ENCODE data around the gene HTN3. TPM values are rescaled to one million over a fixed set of nuclear protein-coding genes. Genes with fewer than 3 reads are reported as not detected.
"Not testable (repeated sequence)": the region's sequence is repeated elsewhere in the genome, so short reads cannot be mapped to it uniquely, and the experiment has no call there.

Gene HTN3
- not detected for total RNA-seq
- not detected for total RNA-seq (2013)

DNA sequence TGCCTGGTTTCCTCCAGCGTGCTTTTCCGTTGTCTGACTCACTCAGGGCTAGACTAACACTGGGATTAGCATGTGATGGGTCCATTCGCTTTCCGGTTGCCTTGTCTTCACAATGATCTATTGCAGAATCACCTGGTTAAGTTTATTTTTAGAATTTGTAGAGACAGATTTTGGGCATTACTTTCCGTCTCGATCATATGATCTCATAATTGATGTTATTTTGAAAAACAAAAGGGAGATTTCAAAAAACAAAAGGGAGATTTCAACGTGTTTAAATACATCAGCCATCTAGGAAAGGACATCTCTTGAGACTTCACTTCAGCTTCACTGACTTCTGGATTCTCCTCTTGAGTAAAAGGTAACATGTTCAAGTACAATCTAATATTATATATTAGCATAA is at the start of gene HTN3:
TSS of gene HTN3 (plus strand) at position 301 of the 400 bp plus-strand sequence. CDS start 2,282 bp downstream, outside the sequence.
- intact Hi-C loops (cut with micrococcal nuclease); H3K27ac ChIP-seq (ENCODE audit: low read length); H3K4me1 ChIP-seq (ENCODE audit: control insufficient read depth, insufficient read depth, low read length); H3K27me3 Mint-ChIP-seq (ENCODE audit: low read depth in 2 of 2); ATAC-seq; H3K4me3 Mint-ChIP-seq; H3K36me3 ChIP-seq (ENCODE audit: control insufficient read depth, insufficient read depth, low read length); H3K9me3 ChIP-seq (ENCODE audit: control insufficient read depth, insufficient read depth, low read length); H3K4me3 ChIP-seq (ENCODE audit: low read length); H3K27ac Mint-ChIP-seq; DNase-seq; H3K4me1 Mint-ChIP-seq; H3K27me3 ChIP-seq (ENCODE audit: control insufficient read depth, insufficient read depth, low read length); H3K36me3 Mint-ChIP-seq; H3K9me3 Mint-ChIP-seq: not testable (repeated sequence)
- 79% methylated on average over 5 of the region's 7 CpGs for WGBS (ENCODE audit: insufficient coverage)

DNA sequence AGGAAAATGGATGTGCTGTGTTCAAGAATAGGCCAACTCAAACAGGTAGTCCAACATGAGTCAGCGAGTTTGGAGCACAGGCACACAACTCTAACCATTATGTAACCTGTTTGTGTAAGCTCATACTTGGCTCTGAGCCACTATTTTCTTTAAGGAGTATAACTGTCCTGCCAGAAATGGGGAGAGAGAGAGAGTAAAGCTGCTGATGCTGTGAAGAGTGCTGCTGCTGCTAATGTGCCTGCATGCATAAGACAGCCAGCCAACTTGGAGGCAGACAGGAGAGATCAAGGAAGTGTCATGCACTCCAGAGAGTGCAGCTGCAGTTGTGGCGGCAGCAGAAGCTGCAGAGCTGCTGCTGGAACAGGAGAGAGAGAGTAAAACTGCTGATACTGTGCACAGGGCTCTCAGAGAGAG is 44.2 kb upstream of the HTN3 start:
- H3K9me3 Mint-ChIP-seq: peaks cover 0 to 3% of the 10 kb centered on the region in 2 donors
- Histone ChIP-seq H3K27me3 (ENCODE audit: control insufficient read depth, insufficient read depth, low read length) (no peaks in the 10 kb centered on the region), H3K4me1 (ENCODE audit: control insufficient read depth, insufficient read depth, low read length) (no peaks in the 10 kb centered on the region), H3K36me3 (ENCODE audit: control insufficient read depth, insufficient read depth, low read length) (no peaks in the 10 kb centered on the region), H3K9me3 (ENCODE audit: control insufficient read depth, insufficient read depth, low read length) (no peaks in the 10 kb centered on the region), H3K27ac (ENCODE audit: low read length) (no peak overlapping the region), H3K4me3 (ENCODE audit: low read length) (no peak overlapping the region)
- ATAC-seq (no peak), DNase-seq (no peak)
- WGBS (ENCODE audit: insufficient coverage): 81% methylated on average over 2 of the region's 2 CpGs
- TF ChIP-seq, protein P1, sequence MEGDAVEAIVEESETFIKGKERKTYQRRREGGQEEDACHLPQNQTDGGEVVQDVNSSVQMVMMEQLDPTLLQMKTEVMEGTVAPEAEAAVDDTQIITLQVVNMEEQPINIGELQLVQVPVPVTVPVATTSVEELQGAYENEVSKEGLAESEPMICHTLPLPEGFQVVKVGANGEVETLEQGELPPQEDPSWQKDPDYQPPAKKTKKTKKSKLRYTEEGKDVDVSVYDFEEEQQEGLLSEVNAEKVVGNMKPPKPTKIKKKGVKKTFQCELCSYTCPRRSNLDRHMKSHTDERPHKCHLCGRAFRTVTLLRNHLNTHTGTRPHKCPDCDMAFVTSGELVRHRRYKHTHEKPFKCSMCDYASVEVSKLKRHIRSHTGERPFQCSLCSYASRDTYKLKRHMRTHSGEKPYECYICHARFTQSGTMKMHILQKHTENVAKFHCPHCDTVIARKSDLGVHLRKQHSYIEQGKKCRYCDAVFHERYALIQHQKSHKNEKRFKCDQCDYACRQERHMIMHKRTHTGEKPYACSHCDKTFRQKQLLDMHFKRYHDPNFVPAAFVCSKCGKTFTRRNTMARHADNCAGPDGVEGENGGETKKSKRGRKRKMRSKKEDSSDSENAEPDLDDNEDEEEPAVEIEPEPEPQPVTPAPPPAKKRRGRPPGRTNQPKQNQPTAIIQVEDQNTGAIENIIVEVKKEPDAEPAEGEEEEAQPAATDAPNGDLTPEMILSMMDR (IDR thresholded peaks at IDR 0.05): no peak
- intact Hi-C loops (cut with micrococcal nuclease): no loop called here
- no peak overlapping the region for H3K27ac Mint-ChIP-seq
- H3K4me1 Mint-ChIP-seq: no peaks in the 10 kb centered on the region
- no peaks in the 10 kb centered on the region for H3K27me3 Mint-ChIP-seq (ENCODE audit: low read depth in 2 of 2)
- H3K36me3 Mint-ChIP-seq: no peaks in the 10 kb centered on the region
- H3K4me3 Mint-ChIP-seq: no peak overlapping the region

DNA sequence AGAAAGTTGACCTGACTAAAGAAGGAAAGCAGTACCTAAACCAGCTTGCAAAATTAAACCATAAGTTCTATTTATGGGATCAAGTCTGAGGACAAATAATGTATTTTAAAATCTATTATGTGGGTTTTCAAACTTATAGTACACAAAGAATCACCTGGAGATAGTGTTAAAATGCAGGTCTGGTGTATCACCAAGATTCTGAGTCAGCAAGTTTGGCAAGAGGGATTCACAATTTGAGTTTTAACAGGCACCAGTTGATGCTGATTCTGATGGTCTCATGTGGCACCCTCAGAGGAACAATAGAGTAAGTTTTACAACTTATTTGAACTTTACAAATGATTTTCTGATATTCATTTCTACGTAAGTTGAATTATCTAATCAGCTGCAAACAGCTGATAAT is 41.6 kb upstream of the HTN3 start:
- Histone ChIP-seq H3K9me3 (ENCODE audit: control insufficient read depth, insufficient read depth, low read length) (no peaks in the 10 kb centered on the region), H3K36me3 (ENCODE audit: control insufficient read depth, insufficient read depth, low read length) (no peaks in the 10 kb centered on the region), H3K4me1 (ENCODE audit: control insufficient read depth, insufficient read depth, low read length) (no peaks in the 10 kb centered on the region), H3K27ac (ENCODE audit: low read length) (no peak overlapping the region), H3K4me3 (ENCODE audit: low read length) (no peak overlapping the region), H3K27me3 (ENCODE audit: control insufficient read depth, insufficient read depth, low read length) (no peaks in the 10 kb centered on the region)
- intact Hi-C loops (cut with micrococcal nuclease): no loop called here
- DNase-seq (no peak), ATAC-seq (no peak)
- no CpG with 5 or more reads among the region's 1 CpG for WGBS (ENCODE audit: insufficient coverage)
- Mint-ChIP-seq H3K36me3 (no peaks in the 10 kb centered on the region), H3K9me3 (peaks cover 0 to 3% of the 10 kb centered on the region in 2 donors), H3K4me3 (no peak overlapping the region), H3K4me1 (no peaks in the 10 kb centered on the region), H3K27me3 (ENCODE audit: low read depth in 2 of 2) (no peaks in the 10 kb centered on the region), H3K27ac (no peak overlapping the region)
- TF ChIP-seq, protein P1 (IDR thresholded peaks at IDR 0.05): no peak

DNA sequence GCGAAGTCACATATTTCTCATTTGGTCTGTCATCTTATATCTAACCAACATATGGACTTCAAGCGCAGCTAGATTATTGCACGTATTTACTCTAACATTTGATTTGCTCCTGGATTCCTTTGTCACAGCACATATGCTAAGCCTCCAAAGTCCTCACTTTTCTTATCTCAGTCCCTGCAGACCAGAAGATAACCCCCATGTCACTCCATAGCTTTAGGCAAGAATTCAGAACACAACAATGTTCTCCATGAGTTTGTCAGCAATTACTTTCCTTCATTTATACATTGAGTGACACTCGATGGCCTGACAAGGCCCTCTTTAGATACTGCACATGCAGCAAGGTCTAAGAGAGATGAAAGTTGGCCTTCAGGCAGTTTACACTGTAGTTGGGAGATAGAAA is 37.2 kb upstream of the HTN3 start:
- DNase-seq: no peak
- no peaks in the 10 kb centered on the region for H3K36me3 Mint-ChIP-seq
- intact Hi-C loops (cut with micrococcal nuclease): no loop called here
- ATAC-seq: no peak
- no peaks in the 10 kb centered on the region for H3K27me3 Mint-ChIP-seq (ENCODE audit: low read depth in 2 of 2)
- Histone ChIP-seq H3K36me3 (ENCODE audit: control insufficient read depth, insufficient read depth, low read length) (no peaks in the 10 kb centered on the region), H3K27me3 (ENCODE audit: control insufficient read depth, insufficient read depth, low read length) (no peaks in the 10 kb centered on the region), H3K4me3 (ENCODE audit: low read length) (no peak overlapping the region), H3K4me1 (ENCODE audit: control insufficient read depth, insufficient read depth, low read length) (no peaks in the 10 kb centered on the region), H3K9me3 (ENCODE audit: control insufficient read depth, insufficient read depth, low read length) (no peaks in the 10 kb centered on the region), H3K27ac (ENCODE audit: low read length) (no peak overlapping the region)
- H3K4me3 Mint-ChIP-seq: no peak overlapping the region
- peaks cover 2 to 7% of the 10 kb centered on the region in 2 donors for H3K9me3 Mint-ChIP-seq
- H3K27ac Mint-ChIP-seq: no peak overlapping the region
- TF ChIP-seq, protein P1 (IDR thresholded peaks at IDR 0.05): no peak
- no peaks in the 10 kb centered on the region for H3K4me1 Mint-ChIP-seq
- 93% methylated on average over 4 of the region's 4 CpGs for WGBS (ENCODE audit: insufficient coverage)
